Erythroblast (primary cell): ENCODE measurements around the gene ZNF740.

Source experiments
- GATA1 ChIP-seq: IDR thresholded peaks from 2 replicates; pipeline ENCODE4 v1.6.1; 2011; ENCODE audit warnings: low read depth, mild to moderate bottlenecking, control low read depth, low read length, moderate library complexity
- POLR2A ChIP-seq: IDR thresholded peaks from 2 replicates; pipeline ENCODE4 v1.6.1; 2011; ENCODE audit warnings: mild to moderate bottlenecking, low read length

DNA sequence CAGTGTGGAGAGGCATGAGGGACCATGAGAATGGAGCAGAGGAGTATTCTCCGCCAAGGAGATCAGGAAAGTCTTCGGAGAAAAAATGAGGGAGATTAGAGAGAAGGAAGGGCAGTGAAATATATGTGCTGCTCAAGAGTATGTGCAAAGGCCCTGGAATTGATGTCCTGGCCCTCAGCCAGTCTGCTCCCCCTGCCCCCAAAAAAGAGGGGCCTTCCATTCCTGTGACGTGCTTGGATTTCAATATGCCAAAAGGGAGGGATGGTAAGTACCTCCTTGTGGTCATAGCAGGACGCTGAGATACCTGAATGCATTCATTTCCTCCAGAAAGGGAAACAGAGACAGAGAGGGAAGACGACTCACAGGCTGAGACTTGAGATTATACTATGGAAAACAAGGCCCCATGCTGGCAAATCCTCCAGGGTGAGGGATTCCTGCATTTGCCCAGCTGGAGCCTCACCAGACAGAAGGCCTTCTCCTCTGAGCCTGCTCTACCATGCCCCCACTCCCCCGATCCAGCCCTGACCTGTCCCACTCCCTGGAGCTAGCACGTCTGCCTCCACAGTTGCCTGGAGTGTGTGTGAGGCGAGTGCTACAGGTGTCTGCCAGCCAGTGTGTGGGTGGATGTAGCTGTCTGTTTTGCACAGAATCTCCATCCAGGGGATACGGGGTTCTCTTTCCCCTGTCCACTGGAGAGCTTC is 55.4 kb downstream of the ZNF740 start:
- TF ChIP-seq POLR2A (no peak), GATA1 (no peak)
